RPMI7951 (cell line): Measurements from ENCODE around the gene QPRT. TPM values are rescaled to one million over a fixed set of nuclear protein-coding genes. Genes with fewer than 3 reads are reported as not detected.
"Not testable (repeated sequence)": the region's sequence is repeated elsewhere in the genome, so short reads cannot be mapped to it uniquely, and the experiment has no call there.

ENCODE experiments used
- DNase-seq: peaks from one replicate; pipeline ENCODE4 v3.0.0-alpha.2; 2012; ENCODE audit warnings: low read depth
- total RNA-seq: library from RNA; depleted of rRNA; stranded (reverse); fragments of >200 nt; shearing (Covaris generic); gene quantifications from 2 replicates; pipeline ENCODE4 v1.2.3, GENCODE V29; 2014

Gene QPRT
- total RNA-seq, 1 experiment from 2014 or later: 18.4 TPM

DNA sequence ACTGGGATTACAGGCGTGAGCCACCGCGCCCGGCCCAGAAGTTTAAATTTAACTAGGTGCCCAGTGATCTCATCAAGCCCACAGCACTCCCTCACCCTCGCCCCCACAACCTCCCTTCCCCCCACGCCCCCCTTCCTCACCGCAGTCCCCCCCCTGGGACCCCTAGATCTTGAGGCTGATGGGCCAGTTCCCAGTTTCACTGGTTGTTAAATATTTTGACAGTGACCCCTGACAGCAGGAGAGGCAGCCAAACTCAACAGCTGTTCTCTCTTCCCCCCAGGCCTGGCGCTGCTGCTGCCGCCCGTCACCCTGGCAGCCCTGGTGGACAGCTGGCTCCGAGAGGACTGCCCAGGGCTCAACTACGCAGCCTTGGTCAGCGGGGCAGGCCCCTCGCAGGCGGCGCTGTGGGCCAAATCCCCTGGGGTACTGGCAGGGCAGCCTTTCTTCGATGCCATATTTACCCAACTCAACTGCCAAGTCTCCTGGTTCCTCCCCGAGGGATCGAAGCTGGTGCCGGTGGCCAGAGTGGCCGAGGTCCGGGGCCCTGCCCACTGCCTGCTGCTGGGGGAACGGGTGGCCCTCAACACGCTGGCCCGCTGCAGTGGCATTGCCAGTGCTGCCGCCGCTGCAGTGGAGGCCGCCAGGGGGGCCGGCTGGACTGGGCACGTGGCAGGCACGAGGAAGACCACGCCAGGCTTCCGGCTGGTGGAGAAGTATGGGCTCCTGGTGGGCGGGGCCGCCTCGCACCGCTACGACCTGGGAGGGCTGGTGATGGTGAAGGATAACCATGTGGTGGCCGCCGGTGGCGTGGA, 15.6 kb downstream of the QPRT start:
- DNase-seq: no peak

GRCh38 chr16:29695675-29696074, 16.7 kb downstream of the QPRT start:
- not testable (repeated sequence) for DNase-seq

DNA sequence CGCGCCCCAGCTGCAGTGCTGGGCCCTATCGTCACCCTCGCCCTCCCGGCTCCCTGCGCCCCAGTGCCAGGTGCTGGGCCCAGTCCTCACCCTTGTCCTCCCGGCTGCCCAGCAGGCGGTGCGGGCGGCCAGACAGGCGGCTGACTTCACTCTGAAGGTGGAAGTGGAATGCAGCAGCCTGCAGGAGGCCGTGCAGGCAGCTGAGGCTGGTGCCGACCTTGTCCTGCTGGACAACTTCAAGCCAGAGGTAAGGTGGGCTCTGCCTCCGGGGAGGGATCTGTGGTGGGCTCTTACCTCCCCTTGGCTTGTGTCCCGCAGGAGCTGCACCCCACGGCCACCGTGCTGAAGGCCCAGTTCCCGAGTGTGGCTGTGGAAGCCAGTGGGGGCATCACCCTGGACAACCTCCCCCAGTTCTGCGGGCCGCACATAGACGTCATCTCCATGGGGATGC, 17.9 kb downstream of the QPRT start:
- DNase-seq: no peak

GRCh38 chr16:29697391-29697790, 18.4 kb downstream of the QPRT start:
- no peak for DNase-seq

GRCh38 chr16:29698042-29698441, 19.1 kb downstream of the QPRT start:
- no peak for DNase-seq

DNA sequence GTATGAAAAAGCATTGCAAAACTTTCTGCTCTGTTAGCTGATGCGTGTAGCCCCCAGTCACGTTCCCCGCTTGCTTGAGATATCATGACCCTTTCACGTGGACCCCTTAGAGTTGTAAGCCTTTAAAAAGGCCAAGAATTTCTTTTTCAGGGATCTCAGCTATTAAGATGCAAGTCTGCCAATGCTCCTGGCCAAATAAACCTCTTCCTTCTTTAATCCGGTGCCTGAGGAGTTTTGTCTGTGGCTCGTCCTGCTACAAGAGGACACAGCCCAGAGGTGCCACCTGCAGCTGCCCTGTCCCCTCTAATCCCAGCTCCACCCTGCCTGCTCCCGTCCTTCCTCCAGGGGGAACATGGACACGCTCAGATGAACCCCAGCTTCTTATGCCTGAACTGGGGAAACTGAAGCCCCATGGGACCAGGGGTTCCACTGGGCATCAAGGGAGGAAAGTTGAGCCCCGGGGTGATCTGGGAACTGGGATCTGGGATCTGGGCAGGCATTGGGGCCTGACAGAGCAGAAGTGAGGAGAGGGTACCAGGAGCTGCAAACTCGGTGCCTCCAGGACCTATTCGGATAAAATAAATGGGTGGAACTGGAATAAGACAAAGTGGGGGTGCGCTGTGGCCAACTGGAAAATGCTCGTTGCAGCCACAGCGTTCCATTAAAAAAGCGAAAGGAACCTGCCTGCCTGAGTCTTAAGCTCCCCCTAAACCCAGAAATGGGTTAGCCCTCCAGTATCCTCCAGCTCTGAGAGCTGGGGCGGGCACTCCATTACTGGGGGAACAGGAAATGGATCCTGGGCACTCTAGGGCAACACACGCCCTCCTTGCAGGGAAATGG, 19.7 kb downstream of the QPRT start:
- no peak for DNase-seq

- DNase-seq: peak; percentile 24
These were observed 20.6 kb downstream of the QPRT start for GRCh38 chr16:29699324-29700219.

GRCh38 chr16:29700253-29700987, 21.4 kb downstream of the QPRT start:
- peak; percentile 77 for DNase-seq

- DNase-seq: no peak
These were observed 22.2 kb downstream of the QPRT start for GRCh38 chr16:29701214-29701555.

- no peak for DNase-seq
These were observed 23.3 kb downstream of the QPRT start for GRCh38 chr16:29702269-29702668.

GRCh38 chr16:29705030-29705429, 26.1 kb downstream of the QPRT start:
- no peak for DNase-seq

DNA sequence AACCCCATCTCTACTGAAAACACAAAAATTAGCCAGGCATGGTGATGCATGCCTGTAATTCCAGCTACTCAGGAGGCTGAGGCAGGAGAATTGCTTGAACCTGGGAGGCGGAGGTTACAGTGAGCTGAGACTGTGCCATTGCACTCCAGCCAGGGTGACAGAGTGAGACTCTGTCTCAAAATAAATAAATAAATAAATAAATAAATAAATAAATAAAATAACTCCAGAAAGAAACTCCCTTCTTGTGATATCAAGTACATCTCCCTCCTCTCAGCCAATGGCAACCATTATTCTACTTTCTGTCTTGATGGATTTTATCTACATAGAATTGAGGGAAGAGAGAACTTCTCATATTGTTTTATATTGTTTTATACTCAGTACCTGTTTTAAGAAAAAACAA, 28.2 kb downstream of the QPRT start:
- DNase-seq: not testable (repeated sequence)

DNA sequence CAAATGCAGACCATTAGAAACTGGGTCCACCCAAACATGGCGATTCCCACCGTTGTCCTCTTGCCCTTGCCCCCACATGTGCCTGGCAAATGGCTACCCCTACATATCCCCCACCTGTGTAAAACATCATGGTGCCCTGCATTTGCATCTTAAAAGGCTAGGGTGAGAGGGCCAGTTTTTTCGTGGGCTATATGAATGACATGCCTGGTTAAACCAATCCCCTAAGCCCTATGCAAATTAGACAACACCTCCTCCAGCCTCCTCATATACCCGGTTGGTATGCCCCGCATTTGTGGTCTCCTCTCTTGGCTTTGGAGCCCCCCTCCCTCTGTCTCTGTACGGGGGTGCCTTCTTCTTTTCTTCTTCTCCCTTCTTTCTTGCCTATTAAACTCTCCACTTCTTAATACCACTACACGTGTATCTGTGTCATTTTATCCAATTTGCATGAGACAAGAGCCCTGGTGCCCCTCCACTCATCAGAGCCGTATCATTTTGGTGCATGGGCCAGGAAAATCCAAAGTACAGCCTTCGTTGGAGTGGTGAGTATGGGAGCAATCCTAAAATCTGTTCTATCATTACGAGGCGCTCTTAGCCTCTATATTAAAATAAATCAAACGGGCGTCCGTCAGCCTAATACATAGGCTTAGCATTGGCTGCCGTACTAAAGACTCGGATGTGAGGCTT, 30.1 kb downstream of the QPRT start:
- DNase-seq: no peak

DNA sequence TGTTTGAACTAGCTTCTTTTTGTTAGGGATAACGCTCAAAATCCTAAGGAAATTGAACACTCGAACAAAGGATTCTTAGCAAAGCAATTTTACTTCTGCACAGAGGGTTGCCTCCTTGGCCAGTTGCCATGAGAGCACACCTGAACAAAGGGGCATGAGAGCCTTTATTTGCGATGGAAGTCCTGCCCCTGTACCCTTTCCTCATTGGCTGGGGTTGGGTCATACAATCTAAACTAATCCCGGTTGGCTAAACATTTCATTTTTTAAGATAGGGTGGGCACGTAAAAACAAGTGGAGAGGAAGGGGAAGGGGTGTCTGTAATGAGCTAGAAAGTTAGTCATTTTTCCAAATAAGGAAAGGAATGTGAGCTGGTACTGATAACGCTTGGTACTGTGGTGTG, 30.7 kb downstream of the QPRT start:
- not testable (repeated sequence) for DNase-seq

DNA sequence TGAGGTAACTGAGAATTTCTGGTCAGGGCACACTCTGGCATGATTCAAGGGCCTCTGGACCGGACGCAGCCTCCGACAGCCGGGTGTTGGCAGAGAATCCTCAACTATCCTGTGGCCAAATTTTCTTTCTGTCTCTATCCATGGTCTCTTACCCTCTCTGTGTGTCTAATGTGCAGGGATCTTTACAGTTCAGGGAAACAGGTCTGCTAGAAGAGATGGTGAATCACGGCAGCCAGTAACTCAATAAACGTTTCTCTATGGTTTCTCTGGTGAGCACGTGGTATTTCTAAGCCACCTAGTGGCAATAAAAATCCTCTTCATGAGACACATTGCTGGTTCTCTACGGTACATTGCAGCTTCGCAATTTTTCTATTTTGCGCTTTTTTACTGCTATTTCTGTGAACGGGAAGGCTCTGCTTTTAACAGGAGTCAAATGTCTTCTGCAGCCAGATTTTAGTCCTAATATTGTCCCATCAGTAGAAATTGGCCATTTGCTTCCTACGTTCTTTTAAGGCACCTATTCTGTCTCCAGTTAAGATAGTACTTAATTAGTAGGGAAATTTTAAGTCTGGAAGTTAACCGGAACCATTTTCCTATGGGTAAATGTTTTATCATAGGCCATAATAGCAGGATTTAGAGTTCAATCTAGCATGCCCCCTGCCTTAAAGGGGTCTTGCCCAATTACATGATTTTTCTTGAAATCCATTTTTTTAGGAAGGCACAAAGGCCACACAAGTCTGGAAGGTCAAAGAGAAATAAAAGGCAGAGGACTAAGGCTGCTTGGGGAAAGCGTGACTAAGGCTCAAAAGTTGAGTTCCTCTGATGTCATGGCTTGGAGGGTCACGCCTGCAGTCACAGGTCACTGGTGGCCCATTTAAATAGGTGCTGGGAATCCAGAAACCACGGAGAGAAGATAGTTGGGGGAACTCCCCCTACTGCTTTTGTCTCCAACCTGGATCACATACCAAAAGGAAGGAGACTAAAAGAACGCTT, 31.5 kb downstream of the QPRT start:
- DNase-seq: peak; percentile 68

DNA sequence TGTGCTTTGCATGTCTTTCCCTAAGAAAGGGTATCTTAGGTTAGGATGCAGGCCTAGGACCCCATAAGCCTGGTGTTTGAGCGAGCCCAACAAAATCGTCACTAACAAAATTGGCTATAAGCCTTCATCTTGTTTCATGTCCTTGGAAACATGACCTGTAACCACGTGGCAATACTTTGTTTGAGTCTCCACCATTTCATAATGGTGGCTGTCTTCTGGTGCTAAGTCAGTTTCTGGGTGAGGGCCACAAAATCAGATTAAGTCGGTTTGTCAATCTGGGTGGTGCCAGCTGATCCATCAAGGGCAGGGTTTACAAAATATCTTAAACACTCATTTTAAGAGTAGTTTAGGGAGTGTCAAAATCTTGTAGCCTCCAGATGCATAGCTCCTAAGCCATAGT, 33.8 kb downstream of the QPRT start:
- no peak for DNase-seq

- DNase-seq: no peak
These were observed 35.4 kb downstream of the QPRT start for GRCh38 chr16:29714396-29714795.

DNA sequence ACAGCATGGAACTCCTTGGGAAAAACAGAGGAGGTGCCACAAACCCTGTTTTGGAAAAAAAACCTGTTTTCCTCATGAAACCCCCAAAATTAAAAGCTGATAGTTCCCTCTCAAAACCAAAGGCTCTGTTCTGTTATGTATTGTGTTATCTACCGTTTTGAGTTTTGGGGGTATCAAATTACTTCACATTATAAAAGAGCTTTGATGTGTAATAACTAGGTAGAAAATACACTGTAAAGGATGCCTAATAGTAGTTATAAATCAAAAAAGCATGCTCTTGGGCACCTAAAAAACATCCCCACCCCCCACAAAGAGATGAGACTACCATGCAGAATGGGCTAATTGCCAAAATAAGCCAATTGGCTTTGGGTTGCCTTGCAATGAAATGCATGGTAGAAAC, 36.0 kb downstream of the QPRT start:
- no peak for DNase-seq

DNA sequence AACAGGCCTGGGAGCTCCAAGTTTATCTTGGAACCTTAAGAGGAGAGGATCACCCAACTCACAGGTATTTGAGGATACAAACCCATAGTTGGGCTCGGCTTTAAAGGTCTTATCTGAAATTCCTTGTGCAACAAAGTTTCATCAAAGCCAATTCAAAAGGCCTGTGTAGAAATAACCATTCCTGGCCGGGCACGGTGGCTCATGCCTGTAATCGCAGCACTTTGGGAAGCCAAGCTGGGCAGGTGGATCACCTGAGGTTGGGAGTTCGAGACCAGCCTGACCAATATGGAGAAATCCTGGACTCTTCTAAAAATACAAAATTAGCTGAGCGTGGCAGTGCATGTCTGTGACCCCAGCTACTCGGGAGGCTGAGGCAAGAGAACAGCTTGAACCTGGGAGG, 38.1 kb downstream of the QPRT start:
- no peak for DNase-seq
